GM12865 (cell line): ENCODE results near the gene TXNRD3.

Experiments
- DNase-seq: peaks from one replicate; pipeline ENCODE4 v3.0.0; 2010; ENCODE audit warnings: low read depth
- H3K4me3 ChIP-seq: 2 replicates; pipeline ENCODE4 v1.5.1; 2011; ENCODE audit warnings: mild to moderate bottlenecking, low read depth, low read length, control low read depth
- CTCF ChIP-seq: IDR thresholded peaks from 2 replicates; pipeline ENCODE4 v1.5.1; 2011; ENCODE audit warnings: low read length, control low read depth, low read depth, inconsistent platforms; ENCODE audit not compliant: insufficient read depth; ENCODE audit errors: missing control alignments

TXNRD3 gene

GRCh38 chr3:126672340-126672739 lies 17.4 kb upstream of the TXNRD3 start:
- no peak overlapping the region for H3K4me3 ChIP-seq
- TF ChIP-seq CTCF, result no peak
- no peak for DNase-seq

- DNase-seq, result peak; percentile 34
- TF ChIP-seq CTCF, result no peak
Observed at GRCh38 chr3:126671521-126671920, 16.6 kb upstream of the TXNRD3 start.

GRCh38 chr3:126668450-126669401 lies 13.8 kb upstream of the TXNRD3 start:
- H3K4me3 ChIP-seq, result no peak overlapping the region
- no peak for DNase-seq
- TF ChIP-seq CTCF, result no peak

More at GRCh38 chr3:126671521-126671920, 16.6 kb upstream of the TXNRD3 start:
- H3K4me3 ChIP-seq, result no peak overlapping the region

GRCh38 chr3:126667631-126668449 lies 12.9 kb upstream of the TXNRD3 start:
- DNase-seq, result no peak
- TF ChIP-seq CTCF, result no peak
- no peak overlapping the region for H3K4me3 ChIP-seq

- no peak for DNase-seq
- no peak overlapping the region for H3K4me3 ChIP-seq
- TF ChIP-seq CTCF, result no peak
Observed at GRCh38 chr3:126666658-126667528, 12.0 kb upstream of the TXNRD3 start.

- TF ChIP-seq CTCF, result no peak
- no peak overlapping the region for H3K4me3 ChIP-seq
Observed at GRCh38 chr3:126665959-126666657, 11.2 kb upstream of the TXNRD3 start.

More at GRCh38 chr3:126665959-126666657, 11.2 kb upstream of the TXNRD3 start:
- DNase-seq, result no peak
